Neural cell (in vitro differentiated cells): ENCODE measurements around the gene PDIA4.

ENCODE experiments used
- CTCF ChIP-seq: fragments of 450-650 bp; IDR thresholded peaks from 2 replicates; pipeline ENCODE4 v1.5.1; 2014; ENCODE audit warnings: antibody characterized with exemption, mild to moderate bottlenecking, moderate library complexity; ENCODE audit not compliant: poor library complexity, severe bottlenecking
- EZH2 ChIP-seq: fragments of 200-600, 300-800 bp; shearing (Covaris generic), sonication (generic); IDR thresholded peaks from 2 replicates; pipeline ENCODE4 v1.6.1; 2014; ENCODE audit warnings: antibody characterized with exemption, low read length, borderline replicate concordance, mild to moderate bottlenecking; ENCODE audit not compliant: insufficient read depth, poor library complexity, severe bottlenecking
- MXI1 ChIP-seq: fragments of 450-650 bp; conservative IDR thresholded peaks from 2 replicates; pipeline ENCODE4 v1.6.1; 2014; ENCODE audit warnings: antibody characterized with exemption, mild to moderate bottlenecking; ENCODE audit not compliant: poor library complexity, severe bottlenecking
- POLR2AphosphoS5 ChIP-seq: IDR thresholded peaks from 2 replicates; pipeline ENCODE4 v1.6.1; 2012
- RAD21 ChIP-seq: fragments of 450-650 bp; conservative IDR thresholded peaks from 2 replicates; pipeline ENCODE4 v1.6.1; 2014; ENCODE audit warnings: antibody characterized with exemption, mild to moderate bottlenecking, moderate library complexity
- REST ChIP-seq: IDR thresholded peaks from 2 replicates; pipeline ENCODE4 v1.6.1; 2012; ENCODE audit warnings: borderline replicate concordance
- TAF1 ChIP-seq: IDR thresholded peaks from 2 replicates; pipeline ENCODE4 v1.6.1; 2012; ENCODE audit warnings: low read depth

GRCh38 chr7:149022756-149023360 lies 5.4 kb downstream of the PDIA4 start:
- no peak for TF ChIP-seq CTCF
- TF ChIP-seq TAF1, result no peak
- TF ChIP-seq MXI1, result no peak
- no peak for TF ChIP-seq RAD21
- no peak for TF ChIP-seq EZH2
- no peak for TF ChIP-seq REST
- no peak for TF ChIP-seq POLR2AphosphoS5
